ENCODE data around the gene SLC24A4. TPM values are rescaled to one million over a fixed set of nuclear protein-coding genes. Genes with fewer than 3 reads are reported as not detected.

The SLC24A4 gene
- total RNA-seq, 3 donors from 2014 or later = 0.15 to 0.96 TPM; not detected in 1

DNA sequence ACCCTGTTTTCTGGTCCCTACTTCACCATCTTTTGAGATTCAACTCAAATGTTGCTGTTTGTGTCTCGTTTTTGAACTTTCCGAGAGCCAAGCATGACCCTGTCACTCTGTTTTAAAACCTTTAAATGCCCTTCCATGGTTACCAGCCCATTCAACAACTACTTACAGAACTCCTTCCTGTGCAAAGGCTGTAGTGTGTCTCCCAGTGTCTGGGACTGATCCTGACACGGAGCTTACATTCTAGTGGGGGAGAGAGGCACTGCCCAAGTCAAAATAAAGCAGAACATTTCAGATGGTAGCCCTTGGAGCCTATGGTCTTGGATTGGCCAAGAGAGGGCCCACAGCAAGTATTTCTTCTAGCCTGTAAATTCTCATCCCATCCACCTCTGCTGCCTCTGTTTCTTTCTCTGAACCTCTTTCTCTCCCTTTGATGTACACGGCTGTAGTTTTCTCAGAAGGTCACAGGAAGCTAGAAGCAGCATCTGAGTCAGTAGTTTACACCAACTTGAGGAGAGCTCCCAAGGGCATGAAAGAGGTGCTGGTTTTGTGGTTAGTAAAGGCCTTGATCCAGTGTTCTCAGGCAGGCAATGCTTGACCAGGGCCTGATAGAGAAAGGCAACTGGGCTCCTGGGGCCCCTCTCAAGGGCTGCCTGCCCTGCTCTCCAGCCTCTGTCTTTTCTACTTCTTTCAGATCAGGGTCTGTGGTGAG is 42.3 kb upstream of the SLC24A4 start:
- Histone ChIP-seq H3K27me3 (peaks cover 0 to 5% of the 10 kb centered on the region in 2 donors), H3K4me3 (no peak overlapping the region), H3K9me3 (peaks cover 0 to 5% of the 10 kb centered on the region in 2 donors), H3K27ac (no peak overlapping the region), H3K4me1 (no peaks in the 10 kb centered on the region), H3K36me3 (no peaks in the 10 kb centered on the region)
- intact Hi-C loops (cut with DNase I; ENCODE audit: low total_unique reads) = no loop called here
- TF ChIP-seq POLR2AphosphoS5 (IDR thresholded peaks at IDR 0.05) = no peak
- no peak for TF ChIP-seq POLR2A (IDR thresholded peaks at IDR 0.05)
- no peak for TF ChIP-seq CTCF (IDR thresholded peaks at IDR 0.05)
- no peak for DNase-seq (ENCODE audit: low spot score in 2 of 2)

DNA sequence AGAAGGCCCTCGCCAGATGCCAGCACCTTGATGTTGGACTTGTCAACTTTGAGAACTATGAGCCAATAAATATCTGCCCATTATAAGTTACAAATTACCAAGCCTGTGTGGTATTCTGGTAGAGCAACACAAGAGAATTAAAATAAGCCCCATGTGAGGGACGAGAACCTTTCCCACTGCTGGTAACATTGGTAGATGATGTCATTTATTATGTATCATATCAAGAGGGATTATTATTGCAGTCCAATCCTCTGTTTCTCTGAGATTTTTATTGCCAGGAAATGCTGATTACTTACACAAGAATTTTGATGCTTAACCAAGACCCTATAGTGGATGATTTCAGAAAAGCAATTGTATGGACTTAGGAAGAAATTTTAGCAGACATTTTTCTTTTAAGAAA is 40.3 kb upstream of the SLC24A4 start:
- intact Hi-C loops (cut with DNase I; ENCODE audit: low total_unique reads) = no loop called here
- Histone ChIP-seq H3K36me3 (no peaks in the 10 kb centered on the region), H3K4me3 (no peak overlapping the region), H3K27me3 (no peaks in the 10 kb centered on the region), H3K4me1 (no peaks in the 10 kb centered on the region), H3K27ac (no peak overlapping the region), H3K9me3 (peaks cover 0 to 5% of the 10 kb centered on the region in 2 donors)
- TF ChIP-seq CTCF (IDR thresholded peaks at IDR 0.05) = no peak
- TF ChIP-seq POLR2A (IDR thresholded peaks at IDR 0.05) = no peak
- TF ChIP-seq POLR2AphosphoS5 (IDR thresholded peaks at IDR 0.05) = no peak
- no peak for DNase-seq (ENCODE audit: low spot score in 2 of 2)

DNA sequence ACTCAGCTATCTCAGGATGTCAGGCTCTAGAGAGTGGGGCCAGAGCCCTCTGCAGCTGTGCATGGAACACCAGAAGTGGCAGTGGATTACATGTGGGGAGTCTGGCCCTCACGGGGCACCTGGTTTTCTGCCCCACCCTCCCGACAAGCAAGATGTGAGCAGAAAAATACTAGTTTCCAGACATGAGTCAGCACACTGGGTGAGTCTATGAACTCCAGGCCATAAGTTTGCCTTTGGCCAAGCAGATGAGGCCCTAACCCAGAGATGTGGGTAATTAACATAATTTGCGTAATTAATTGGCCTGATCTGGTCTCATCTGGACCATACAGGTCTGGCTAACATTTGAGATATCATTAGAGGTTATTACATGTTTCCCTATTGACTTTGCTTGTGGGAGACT is 37.7 kb upstream of the SLC24A4 start:
- H3K9me3 ChIP-seq = peaks cover 0 to 5% of the 10 kb centered on the region in 2 donors
- H3K27ac ChIP-seq = no peak overlapping the region
- no peak overlapping the region for H3K4me3 ChIP-seq
- H3K36me3 ChIP-seq = no peaks in the 10 kb centered on the region
- DNase-seq (ENCODE audit: low spot score in 2 of 2) = no peak
- no peak for TF ChIP-seq CTCF (IDR thresholded peaks at IDR 0.05)
- no peak for TF ChIP-seq POLR2A (IDR thresholded peaks at IDR 0.05)
- no peak for TF ChIP-seq POLR2AphosphoS5 (IDR thresholded peaks at IDR 0.05)
- H3K27me3 ChIP-seq = no peaks in the 10 kb centered on the region
- H3K4me1 ChIP-seq = no peaks in the 10 kb centered on the region
- intact Hi-C loops (cut with DNase I; ENCODE audit: low total_unique reads) = no loop called here

DNA sequence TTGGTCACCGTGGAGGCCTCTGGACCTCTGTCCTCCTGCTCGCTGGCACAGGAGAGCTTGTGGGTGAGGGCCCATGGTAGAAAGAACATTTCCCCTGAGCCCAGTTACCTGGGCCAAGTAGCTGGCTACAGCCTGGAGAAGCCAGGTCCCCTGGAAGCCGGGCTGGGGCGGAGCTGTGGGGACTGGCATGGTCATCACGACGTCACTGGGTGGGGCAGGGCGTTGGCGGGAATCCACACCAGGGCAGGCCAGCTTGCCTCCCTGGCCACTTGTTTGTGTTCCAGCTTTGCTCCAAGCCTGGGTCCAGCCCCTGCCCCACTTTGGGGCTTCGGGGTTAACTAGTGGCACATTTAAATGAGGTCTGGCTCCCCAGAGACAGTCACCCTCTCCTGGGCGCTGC is 35.0 kb upstream of the SLC24A4 start:
- H3K4me1 ChIP-seq = no peaks in the 10 kb centered on the region
- H3K27me3 ChIP-seq = no peaks in the 10 kb centered on the region
- no peak for DNase-seq (ENCODE audit: low spot score in 2 of 2)
- H3K36me3 ChIP-seq = no peaks in the 10 kb centered on the region
- H3K27ac ChIP-seq = no peak overlapping the region
- no peak overlapping the region for H3K4me3 ChIP-seq
- no peak for TF ChIP-seq POLR2A (IDR thresholded peaks at IDR 0.05)
- no peak for TF ChIP-seq CTCF (IDR thresholded peaks at IDR 0.05)
- TF ChIP-seq POLR2AphosphoS5 (IDR thresholded peaks at IDR 0.05) = no peak
- no peaks in the 10 kb centered on the region for H3K9me3 ChIP-seq
- intact Hi-C loops (cut with DNase I; ENCODE audit: low total_unique reads) = no loop called here

DNA sequence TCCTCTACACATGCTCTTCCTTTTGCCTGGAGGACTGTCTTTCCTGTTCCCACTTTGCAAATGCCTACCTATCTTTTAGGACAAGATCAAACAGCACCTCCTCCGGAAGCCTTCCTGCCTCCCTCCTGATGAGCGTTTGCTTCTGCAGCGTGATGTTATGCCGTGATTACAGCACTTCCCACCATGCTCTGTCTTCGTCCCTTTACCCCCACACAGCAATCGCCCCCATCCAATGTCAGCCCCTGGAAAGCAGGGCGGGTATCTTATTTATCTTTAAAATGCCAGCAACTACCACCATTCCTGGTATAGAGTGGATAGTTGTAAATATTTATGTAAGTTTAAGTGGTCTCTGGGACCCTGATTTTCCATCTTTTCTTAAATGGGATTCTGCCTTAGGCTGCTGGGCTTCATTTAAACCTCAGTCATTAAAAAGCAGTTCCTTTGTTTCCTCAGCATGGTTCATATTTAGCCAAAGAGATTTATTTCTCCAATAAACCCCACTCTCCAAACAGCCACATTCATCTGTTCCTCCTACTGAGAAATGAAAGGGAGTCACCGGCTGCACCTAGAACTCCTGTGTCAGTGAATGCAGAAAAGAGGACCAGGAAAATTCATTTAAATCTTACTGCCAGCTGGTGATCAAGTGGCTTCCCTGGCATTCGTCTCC is 33.8 kb upstream of the SLC24A4 start:
- TF ChIP-seq POLR2A (IDR thresholded peaks at IDR 0.05) (no peak), POLR2AphosphoS5 (IDR thresholded peaks at IDR 0.05) (no peak), CTCF (IDR thresholded peaks at IDR 0.05) (no peak)
- Histone ChIP-seq H3K27me3 (no peaks in the 10 kb centered on the region), H3K9me3 (no peaks in the 10 kb centered on the region), H3K4me3 (no peak overlapping the region), H3K36me3 (no peaks in the 10 kb centered on the region), H3K4me1 (no peaks in the 10 kb centered on the region), H3K27ac (no peak overlapping the region)
- no peak for DNase-seq (ENCODE audit: low spot score in 2 of 2)
- intact Hi-C loops (cut with DNase I; ENCODE audit: low total_unique reads) = no loop called here

All from breast epithelium (tissue), 4 donors.